H7 (cell line): ENCODE data around the gene KCNAB1. TPM values are rescaled to one million over a fixed set of nuclear protein-coding genes. Genes with fewer than 3 reads are reported as not detected.
"Not testable (repeated sequence)": the region's sequence is repeated elsewhere in the genome, so short reads cannot be mapped to it uniquely, and the experiment has no call there.

ENCODE experiments used
- DNase-seq: peaks from one replicate; pipeline ENCODE4 v3.0.0; 2012
- H3K27me3 ChIP-seq: 2 replicates; pipeline ENCODE4 v1.6.0; 2011; ENCODE audit warnings: mild to moderate bottlenecking, low read length; ENCODE audit not compliant: control insufficient read depth, insufficient read depth
- H3K36me3 ChIP-seq: replicated peaks from 2 replicates; pipeline ENCODE4 v1.5.1; 2011; ENCODE audit warnings: low read length; ENCODE audit not compliant: control insufficient read depth, insufficient read depth
- H3K4me3 ChIP-seq: 2 replicates; pipeline ENCODE4 v1.5.1; 2011; ENCODE audit warnings: low read depth, mild to moderate bottlenecking, control low read depth, low read length, moderate library complexity; ENCODE audit not compliant: insufficient read depth
- total RNA-seq: library from RNA; depleted of rRNA; stranded (reverse); fragments of >200 nt; shearing (Covaris generic); gene quantifications from 2 replicates; pipeline ENCODE4 v1.2.3, GENCODE V29; 2014

The KCNAB1 gene
- total RNA-seq, 1 experiment from 2014 or later, result 0.42 TPM

- peaks cover 18% of the 10 kb centered on the region for H3K36me3 ChIP-seq
- no peaks in the 10 kb centered on the region for H3K27me3 ChIP-seq
- DNase-seq, result no peak
These were observed 422.7 kb downstream of the KCNAB1 start for GRCh38 chr3:156543043-156543555.

GRCh38 chr3:156547637-156548036 is 427.3 kb downstream of the KCNAB1 start:
- H3K4me3 ChIP-seq, result no peak overlapping the region
- DNase-seq, result no peak
- H3K36me3 ChIP-seq, result peaks cover 30% of the 10 kb centered on the region
- no peaks in the 10 kb centered on the region for H3K27me3 ChIP-seq

More at GRCh38 chr3:156543043-156543555, 422.7 kb downstream of the KCNAB1 start:
- no peak overlapping the region for H3K4me3 ChIP-seq

GRCh38 chr3:156548041-156548687 is 427.8 kb downstream of the KCNAB1 start:
- no peak for DNase-seq
- peaks cover 30% of the 10 kb centered on the region for H3K36me3 ChIP-seq

GRCh38 chr3:156548902-156549301 is 428.5 kb downstream of the KCNAB1 start:
- H3K4me3 ChIP-seq, result no peak overlapping the region
- H3K27me3 ChIP-seq, result no peaks in the 10 kb centered on the region
- peaks cover 26% of the 10 kb centered on the region for H3K36me3 ChIP-seq
- DNase-seq, result no peak

More at GRCh38 chr3:156548041-156548687, 427.8 kb downstream of the KCNAB1 start:
- H3K27me3 ChIP-seq, result no peaks in the 10 kb centered on the region
- H3K4me3 ChIP-seq, result no peak overlapping the region

GRCh38 chr3:156551261-156551660 is 430.9 kb downstream of the KCNAB1 start:
- no peak for DNase-seq
- H3K36me3 ChIP-seq, result peaks cover 19% of the 10 kb centered on the region
- H3K4me3 ChIP-seq, result no peak overlapping the region

GRCh38 chr3:156551746-156552145 is 431.4 kb downstream of the KCNAB1 start:
- DNase-seq, result no peak
- H3K36me3 ChIP-seq, result peaks cover 17% of the 10 kb centered on the region
- no peaks in the 10 kb centered on the region for H3K27me3 ChIP-seq
- no peak overlapping the region for H3K4me3 ChIP-seq

More at GRCh38 chr3:156551261-156551660, 430.9 kb downstream of the KCNAB1 start:
- H3K27me3 ChIP-seq, result no peaks in the 10 kb centered on the region

- no peak overlapping the region for H3K4me3 ChIP-seq
- H3K36me3 ChIP-seq, result peaks cover 15% of the 10 kb centered on the region
- no peaks in the 10 kb centered on the region for H3K27me3 ChIP-seq
- no peak for DNase-seq
These were observed 432.6 kb downstream of the KCNAB1 start for GRCh38 chr3:156552973-156553372.

GRCh38 chr3:156553705-156554356 is 433.5 kb downstream of the KCNAB1 start:
- no peaks in the 10 kb centered on the region for H3K27me3 ChIP-seq
- no peak for DNase-seq
- H3K4me3 ChIP-seq, result peak overlapping the region; percentile 87
- peaks cover 12% of the 10 kb centered on the region for H3K36me3 ChIP-seq

- no peak for DNase-seq
- peak overlapping the region; percentile 87 for H3K4me3 ChIP-seq
- no peaks in the 10 kb centered on the region for H3K27me3 ChIP-seq
- peaks cover 11% of the 10 kb centered on the region for H3K36me3 ChIP-seq
These were observed 434.1 kb downstream of the KCNAB1 start for GRCh38 chr3:156554515-156554841.

GRCh38 chr3:156554842-156555687 is 434.7 kb downstream of the KCNAB1 start, which contains the start of gene SSR3:
TSS of gene SSR3 (minus strand) at chr3:156555117. CDS start at chr3:156555089, 28 bp downstream.
- Histone ChIP-seq H3K27me3 (no peaks in the 10 kb centered on the region), H3K36me3 (peaks cover 11% of the 10 kb centered on the region), H3K4me3 (peak within 1 kb of the TSS; percentile 87)
- peak; percentile 92 for DNase-seq

- DNase-seq, result no peak
- Histone ChIP-seq H3K36me3 (no peaks in the 10 kb centered on the region), H3K27me3 (no peaks in the 10 kb centered on the region), H3K4me3 (no peak overlapping the region)
These were observed 438.0 kb downstream of the KCNAB1 start for GRCh38 chr3:156558389-156558788.

GRCh38 chr3:156559321-156559720 is 438.9 kb downstream of the KCNAB1 start:
- DNase-seq, result no peak
- Histone ChIP-seq H3K4me3 (no peak overlapping the region), H3K36me3 (no peaks in the 10 kb centered on the region), H3K27me3 (no peaks in the 10 kb centered on the region)

- Histone ChIP-seq H3K4me3 (no peak overlapping the region), H3K27me3 (no peaks in the 10 kb centered on the region), H3K36me3 (no peaks in the 10 kb centered on the region)
- no peak for DNase-seq
These were observed 441.2 kb downstream of the KCNAB1 start for GRCh38 chr3:156561533-156561932.

GRCh38 chr3:156562486-156562885 is 442.1 kb downstream of the KCNAB1 start:
- DNase-seq, H3K4me3 ChIP-seq, H3K27me3 ChIP-seq, H3K36me3 ChIP-seq: not testable (repeated sequence)
